ENCODE results near the gene PDE4B.

GRCh38 chr1:65872301-65872700, 79.6 kb downstream of the PDE4B start:
- TF ChIP-seq CTCF (IDR thresholded peaks at IDR 0.05) (no peak), POLR2A (IDR thresholded peaks at IDR 0.05) (no peak)
